ENCODE results near the gene MRPS22.
"Not testable (repeated sequence)": the region's sequence is repeated elsewhere in the genome, so short reads cannot be mapped to it uniquely, and the experiment has no call there.

The MRPS22 gene

GRCh38 chr3:139396707-139397106 lies 52.9 kb downstream of the MRPS22 start:
- DNase-seq (ENCODE audit: low read depth in 2 of 2): no peak

GRCh38 chr3:139401155-139401554 lies 57.3 kb downstream of the MRPS22 start:
- not testable (repeated sequence) for DNase-seq (ENCODE audit: low read depth in 2 of 2)

Measured in activated CD8-positive, alpha-beta memory T cell treated with anti-CD3 and anti-CD28 coated beads for 4 hours (primary cell).